IMR-90 (cell line): ENCODE data around the gene TBC1D24. TPM values are rescaled to one million over a fixed set of nuclear protein-coding genes. Genes with fewer than 3 reads are reported as not detected.

Experiments
- ATAC-seq: fragments of 200-7000 bp; cut with Tn5 transposase; 2 replicates; pipeline ENCODE4 v1.9.1; 2020; ENCODE audit warnings: low read depth, mild to moderate bottlenecking, moderate library complexity
- BruUV-seq: library from RNA; stranded (reverse); fragments of 400-500 nt; replicated peaks from 2 replicates; lab custom pipeline; 2021; lab: Mats Ljungman, UMichigan
- CTCF ChIA-PET: fragments of 300-600 bp; formaldehyde crosslinking; extraction: SDS; loops from one replicate; lab custom pipeline; 2021; ENCODE audit warnings: antibody characterized with exemption; lab: Yijun Ruan, JAX
- POLR2A ChIA-PET: fragments of 300-600 bp; sonication (Branson Sonifier 250); formaldehyde crosslinking; loops from one replicate; lab custom pipeline; 2022; ENCODE audit warnings: antibody characterized with exemption; ENCODE audit not compliant: unreplicated experiment; lab: Charles Lee
- DNase-seq: peaks from one replicate; pipeline ENCODE4 v3.0.0; 2013
- H2AFZ ChIP-seq: replicated peaks from 2 replicates; pipeline ENCODE3; 2013; ENCODE audit warnings: low read length, mild to moderate bottlenecking; ENCODE audit not compliant: poor library complexity
- H2AK5ac ChIP-seq: 2 replicates; pipeline ENCODE4 v1.6.1; 2013; ENCODE audit warnings: low read depth, low read length, inconsistent platforms
- H2AK9ac ChIP-seq: replicated peaks from 2 replicates; pipeline ENCODE3; 2013; ENCODE audit warnings: mild to moderate bottlenecking, low read depth, low read length, moderate library complexity; ENCODE audit not compliant: poor library complexity
- H2BK120ac ChIP-seq: 2 replicates; pipeline ENCODE4 v1.6.1; 2013; ENCODE audit warnings: low read depth, low read length, inconsistent platforms
- H2BK15ac ChIP-seq: 3 replicates; pipeline ENCODE4 v1.6.1; 2013; ENCODE audit warnings: low read depth, low read length, inconsistent platforms
- H2BK20ac ChIP-seq: 2 replicates; pipeline ENCODE4 v1.6.1; 2013; ENCODE audit warnings: low read depth, mild to moderate bottlenecking, inconsistent platforms, low read length, moderate library complexity
- H2BK5ac ChIP-seq: 2 replicates; pipeline ENCODE4 v1.6.1; 2013; ENCODE audit warnings: mild to moderate bottlenecking, low read depth, low read length, inconsistent platforms; ENCODE audit not compliant: poor library complexity, severe bottlenecking
- H3K14ac ChIP-seq: replicated peaks from 2 replicates; pipeline ENCODE4 v1.6.1; 2013; ENCODE audit warnings: low read depth, low read length, inconsistent platforms
- H3K18ac ChIP-seq: 2 replicates; pipeline ENCODE4 v1.6.1; 2013; ENCODE audit warnings: low read depth, low read length, control low read depth
- H3K23ac ChIP-seq: 2 replicates; pipeline ENCODE4 v1.6.1; 2013; ENCODE audit warnings: low read depth, low read length, inconsistent platforms
- H3K27ac ChIP-seq: 2 replicates; pipeline ENCODE4 v1.5.1; 2013; ENCODE audit warnings: mild to moderate bottlenecking, control low read depth, low read length; ENCODE audit not compliant: insufficient read depth
- H3K27me3 ChIP-seq: 2 replicates; pipeline ENCODE4 v1.6.1; 2013; ENCODE audit warnings: low read length; ENCODE audit not compliant: control insufficient read depth, insufficient read depth
- H3K36me3 ChIP-seq: 2 replicates; pipeline ENCODE4 v1.6.1; 2013; ENCODE audit warnings: low read length, mixed read lengths; ENCODE audit not compliant: control insufficient read depth, insufficient read depth
- H3K4ac ChIP-seq: 2 replicates; pipeline ENCODE4 v1.6.1; 2013; ENCODE audit warnings: low read depth, low read length, inconsistent platforms
- H3K4me1 ChIP-seq: 2 replicates; pipeline ENCODE4 v1.6.1; 2013; ENCODE audit warnings: low read length, mixed read lengths; ENCODE audit not compliant: control insufficient read depth, insufficient read depth
- H3K4me2 ChIP-seq: 2 replicates; pipeline ENCODE4 v1.6.1; 2013; ENCODE audit warnings: low read depth, mild to moderate bottlenecking, control low read depth, low read length, moderate library complexity
- H3K4me3 ChIP-seq: 2 replicates; pipeline ENCODE4 v1.5.1; 2013; ENCODE audit warnings: low read depth, mild to moderate bottlenecking, control low read depth, low read length, moderate library complexity; ENCODE audit not compliant: insufficient read depth
- H3K56ac ChIP-seq: 2 replicates; pipeline ENCODE4 v1.6.1; 2013; ENCODE audit warnings: low read length, inconsistent platforms; ENCODE audit not compliant: insufficient read depth; ENCODE audit errors: extremely low read depth
- H3K79me1 ChIP-seq, 2 experiments: 2 replicates each; pipeline ENCODE4 v1.6.1; 2013; ENCODE audit warnings: low read length in 2 of 2, inconsistent platforms in 1 of 2, low read depth in 1 of 2
- H3K9ac ChIP-seq: 2 replicates; pipeline ENCODE4 v1.6.1; 2013; ENCODE audit warnings: low read depth, low read length, control low read depth
- H3K9me1 ChIP-seq: 2 replicates; pipeline ENCODE4 v1.6.1; 2013; ENCODE audit warnings: low read length, inconsistent platforms; ENCODE audit not compliant: insufficient read depth
- H3K9me3 ChIP-seq: 2 replicates; pipeline ENCODE4 v1.6.1; 2013; ENCODE audit warnings: low read length; ENCODE audit not compliant: control insufficient read depth, insufficient read depth
- H4K20me1 ChIP-seq: 2 replicates; pipeline ENCODE4 v1.6.1; 2013; ENCODE audit warnings: low read length, inconsistent platforms; ENCODE audit not compliant: insufficient read depth
- H4K5ac ChIP-seq: 2 replicates; pipeline ENCODE4 v1.6.1; 2013; ENCODE audit warnings: mild to moderate bottlenecking, low read depth, low read length, control low read depth
- H4K8ac ChIP-seq, 2 experiments: 2 replicates each; pipeline ENCODE4 v1.6.1; 2013; ENCODE audit warnings: low read depth in 2 of 2, low read length in 2 of 2, control low read depth in 1 of 2, inconsistent platforms in 1 of 2
- H4K91ac ChIP-seq: 2 replicates; pipeline ENCODE4 v1.6.1; 2013; ENCODE audit warnings: low read depth, low read length, inconsistent platforms; ENCODE audit not compliant: insufficient read depth
- BHLHE40 ChIP-seq: fragments of 150-350 bp; IDR thresholded peaks from 2 replicates; pipeline ENCODE4 v1.6.1; 2016; ENCODE audit warnings: mild to moderate bottlenecking, low read depth, low read length
- CEBPB ChIP-seq: IDR thresholded peaks from 2 replicates; pipeline ENCODE4 v1.6.1; 2012; ENCODE audit warnings: low read depth, low read length, improper control_type of control experiment
- CHD1 ChIP-seq: IDR thresholded peaks from 2 replicates; pipeline ENCODE4 v1.6.1; 2012; ENCODE audit warnings: low read depth, low read length, improper control_type of control experiment
- CTCF ChIP-seq: conservative IDR thresholded peaks from 2 replicates; pipeline ENCODE4 v1.5.1; 2012; ENCODE audit warnings: mild to moderate bottlenecking, low read depth, low read length, improper control_type of control experiment
- MAZ ChIP-seq: IDR thresholded peaks from 2 replicates; pipeline ENCODE4 v1.6.1; 2012; ENCODE audit warnings: low read depth, mild to moderate bottlenecking, low read length, improper control_type of control experiment, moderate library complexity, borderline replicate concordance
- MXI1 ChIP-seq: IDR thresholded peaks from 2 replicates; pipeline ENCODE4 v1.6.1; 2012; ENCODE audit warnings: low read depth, mild to moderate bottlenecking, low read length, moderate library complexity, borderline replicate concordance
- POLR2A ChIP-seq: IDR thresholded peaks from 2 replicates; pipeline ENCODE4 v1.6.1; 2012; ENCODE audit warnings: mild to moderate bottlenecking, low read depth, low read length
- RFX5 ChIP-seq: IDR thresholded peaks from 2 replicates; pipeline ENCODE4 v1.8.0; 2012; ENCODE audit warnings: low read depth, mild to moderate bottlenecking, low read length, moderate library complexity
- SMC3 ChIP-seq: fragments of 150-350 bp; IDR thresholded peaks from 2 replicates; pipeline ENCODE4 v1.6.1; 2016; ENCODE audit warnings: low read depth, mild to moderate bottlenecking, antibody characterized with exemption, low read length, moderate library complexity
- USF2 ChIP-seq: fragments of 150-350 bp; IDR thresholded peaks from 2 replicates; pipeline ENCODE4 v1.6.1; 2017; ENCODE audit warnings: mild to moderate bottlenecking, antibody characterized with exemption, low read length, low read depth
- WGBS, 2 experiments: methylation state at CpG; one replicate each; pipeline versions ENCODE4 v1.1.5 to v1.1.7; 2013; ENCODE audit warnings: missing lambda C conversion rate in 2 of 2; ENCODE audit not compliant: insufficient read length in 1 of 2; ENCODE audit errors: extremely low coverage in 2 of 2; 5-methylcytosine and 5-hydroxymethylcytosine counted together
- dilution Hi-C: fragments of 300-500 bp; cut with HindIII; formaldehyde crosslinking; loops from one replicate; pipeline ENCODE4 v1.14.3; 2018; ENCODE audit warnings: low sequenced_read_pairs; ENCODE audit not compliant: unreplicated experiment
- in situ Hi-C: fragments of 300-500 bp; cut with MboI; formaldehyde crosslinking; loops from 3 replicates; pipeline ENCODE4 v1.14.3; 2019; ENCODE audit warnings: low sequenced_read_pairs, inconsistent platforms, mixed read lengths
- intact Hi-C: fragments of 100-400 bp; cut with micrococcal nuclease; formaldehyde crosslinking; loops from 2 replicates; pipeline ENCODE4 v1.10.0; 2022
- polyA plus RNA-seq, 3 experiments: library from polyadenylated mRNA; depleted of rRNA; stranded (reverse); fragments of >200 nt; gene quantifications; 2 replicates each; pipeline ENCODE4 v1.2.3, GENCODE V29; 2012; ENCODE audit warnings: low replicate concordance in 1 of 3
- total RNA-seq: library from RNA; depleted of rRNA; stranded (reverse); fragments of >200 nt; gene quantifications from 2 replicates; pipeline ENCODE4 v1.2.3, GENCODE V29; 2012

TBC1D24 gene
- total and polyA plus RNA-seq, 2 of the 4 experiments (the other 2 are of a cell fraction), result 7.5 to 13.4 TPM

- TF ChIP-seq USF2 (no peak), MXI1 (no peak)
Observed at GRCh38 chr16:2475413-2476344, 752 bp downstream of the TBC1D24 start (continued).

- Histone ChIP-seq H2BK5ac (no peak overlapping the region), H3K4me1 (peaks cover 10% of the 10 kb centered on the region), H2BK15ac (no peak overlapping the region), H4K5ac (no peak overlapping the region), H2BK20ac (no peak overlapping the region), H2BK120ac (no peak overlapping the region), H3K9me3 (no peaks in the 10 kb centered on the region), H3K4me3 (no peak overlapping the region), H3K56ac (no peak overlapping the region), H2AK5ac (no peak overlapping the region), H3K23ac (0 out of 2 replicates have a peak overlapping the region, but pooled peaks have one; percentile 65), H3K27me3 (no peaks in the 10 kb centered on the region; the same call in 1 of the 2 replicates), H4K20me1 (peaks cover 28% of the 10 kb centered on the region), H4K91ac (no peak overlapping the region), H3K79me1 (peaks cover 10 to 62% of the 10 kb centered on the region in 2 experiments; a peak in 3 of 4 replicates), H3K9ac (no peak overlapping the region), H3K27ac (no peak overlapping the region), H3K36me3 (no peaks in the 10 kb centered on the region), H2AFZ (no peak overlapping the region), H3K14ac (no peak overlapping the region), H2AK9ac (no peak overlapping the region), H3K9me1 (no peaks in the 10 kb centered on the region; the same call in 1 of the 2 replicates), H3K18ac (no peak overlapping the region), H4K8ac (no peak overlapping the region), H3K4me2 (no peak overlapping the region), H3K4ac (no peak overlapping the region)
- ATAC-seq (no peak), DNase-seq (no peak)
- intact Hi-C loops, result no loop called here
- ChIA-PET POLR2A (no interaction called here), CTCF (no interaction called here)
- no peak for TF ChIP-seq CTCF
- no peak for TF ChIP-seq RFX5
- no peak for TF ChIP-seq SMC3
- no peak for TF ChIP-seq CEBPB
- TF ChIP-seq USF2, result no peak
- TF ChIP-seq BHLHE40, result no peak
- TF ChIP-seq CHD1, result no peak
- TF ChIP-seq POLR2A, result no peak
- TF ChIP-seq MAZ, result no peak
- no TSS peak for BruUV-seq
- no CpG with 5 or more reads among the region's 9 CpGs for WGBS, 2 experiments
- in situ Hi-C loops, result no loop called here
- dilution Hi-C loops, result no loop called here
Observed at GRCh38 chr16:2476345-2476720, 1.4 kb downstream of the TBC1D24 start.
